Panc1 (cell line): Measurements from ENCODE around the gene SCP2D1. TPM values are rescaled to one million over a fixed set of nuclear protein-coding genes. Genes with fewer than 3 reads are reported as not detected.

Experiments
- ATAC-seq: fragments of 200-7000 bp; cut with Tn5 transposase; 2 replicates; pipeline ENCODE4 v1.9.1; 2020; ENCODE audit warnings: mild to moderate bottlenecking, moderate library complexity
- BruUV-seq: library from RNA; stranded (reverse); fragments of 400-500 nt; replicated peaks from 2 replicates; lab custom pipeline; 2021; lab: Mats Ljungman, UMichigan
- CTCF ChIA-PET: fragments of 300-600 bp; sonication (Branson Sonifier 250); formaldehyde crosslinking; loops from one replicate; lab custom pipeline; 2022; ENCODE audit warnings: antibody characterized with exemption; lab: Charles Lee
- POLR2A ChIA-PET: fragments of 300-600 bp; sonication (Branson Sonifier 250); formaldehyde crosslinking; loops from one replicate; lab custom pipeline; 2022; ENCODE audit warnings: antibody characterized with exemption; lab: Charles Lee
- DNase-seq: peaks from one replicate; pipeline ENCODE4 v3.0.0-alpha.2; 2010; ENCODE audit warnings: low read depth, low spot score
- H3K27ac ChIP-seq: 2 replicates; pipeline ENCODE4 v1.5.1; 2011; ENCODE audit warnings: mild to moderate bottlenecking, low read length, inconsistent platforms
- H3K27me3 ChIP-seq: fragments of 200-500 bp; sonication (Bioruptor generic); 2 replicates; pipeline ENCODE4 v1.6.0; 2014; ENCODE audit warnings: low read length, inconsistent platforms; ENCODE audit not compliant: control insufficient read depth, insufficient read depth
- H3K36me3 ChIP-seq: fragments of 200-500 bp; sonication (Bioruptor generic); 2 replicates; pipeline ENCODE4 v1.5.1; 2014; ENCODE audit warnings: inconsistent platforms, mild to moderate bottlenecking, low read length, moderate library complexity; ENCODE audit not compliant: control insufficient read depth, insufficient read depth
- H3K4me1 ChIP-seq: 2 replicates; pipeline ENCODE4 v1.5.1; 2011; ENCODE audit warnings: inconsistent platforms, mild to moderate bottlenecking, low read length, moderate library complexity; ENCODE audit not compliant: control insufficient read depth, insufficient read depth
- H3K4me3 ChIP-seq, 2 experiments: 2 replicates each; pipeline ENCODE4 v1.5.1; 2011 to 2012; ENCODE audit warnings: low read depth in 2 of 2, low read length in 2 of 2, mild to moderate bottlenecking in 2 of 2, inconsistent platforms in 1 of 2, moderate library complexity in 1 of 2
- H3K9me3 ChIP-seq: fragments of 200-500 bp; sonication (Bioruptor generic); 2 replicates; pipeline ENCODE4 v1.5.1; 2014; ENCODE audit warnings: low read depth, mild to moderate bottlenecking, inconsistent platforms, low read length, moderate library complexity; ENCODE audit not compliant: control insufficient read depth, insufficient read depth
- POLR2AphosphoS5 ChIP-seq: IDR thresholded peaks from 2 replicates; pipeline ENCODE4 v1.6.1; 2012; ENCODE audit warnings: mild to moderate bottlenecking, low read depth, low read length, moderate library complexity
- SIN3A ChIP-seq: IDR thresholded peaks from 2 replicates; pipeline ENCODE4 v1.6.1; 2012; ENCODE audit warnings: low read depth, mild to moderate bottlenecking, low read length, moderate library complexity, borderline replicate concordance; ENCODE audit not compliant: insufficient read depth
- TCF7L2 ChIP-seq: IDR thresholded peaks from 2 replicates; pipeline ENCODE4 v1.6.1; 2011; ENCODE audit warnings: mild to moderate bottlenecking, low read depth, low read length, inconsistent platforms
- in situ Hi-C: cut with HindIII; loops from 2 replicates; pipeline ENCODE4 v1.10.0; 2016; ENCODE audit warnings: low sequenced_read_pairs, low pct_unique_long_range_greater_than_20kb
- intact Hi-C: fragments of 100-400 bp; cut with micrococcal nuclease; formaldehyde crosslinking; loops from one replicate; pipeline ENCODE4 v1.10.0; 2022; ENCODE audit not compliant: unreplicated experiment
- total RNA-seq: library from RNA; stranded (reverse); gene quantifications from one replicate; pipeline ENCODE4 v1.2.1, GENCODE V29; 2021; ENCODE audit not compliant: unreplicated experiment
- TF ChIP-seq, protein P1 (sequence below): fragments of 450-650 bp; IDR thresholded peaks from 2 replicates; pipeline ENCODE4 v1.5.1; 2017; ENCODE audit warnings: mild to moderate bottlenecking
- TF ChIP-seq, protein P2 (sequence below), 2 experiments: IDR thresholded peaks; 2 replicates each; pipeline ENCODE4 v1.6.1; 2011 to 2012; ENCODE audit warnings: low read depth in 2 of 2, control low read depth in 1 of 2, low read length in 1 of 2, mild to moderate bottlenecking in 1 of 2, moderate library complexity in 1 of 2; ENCODE audit not compliant: insufficient read depth in 1 of 2

The SCP2D1 gene
- total RNA-seq, 1 experiment from 2014 or later: not detected

DNA sequence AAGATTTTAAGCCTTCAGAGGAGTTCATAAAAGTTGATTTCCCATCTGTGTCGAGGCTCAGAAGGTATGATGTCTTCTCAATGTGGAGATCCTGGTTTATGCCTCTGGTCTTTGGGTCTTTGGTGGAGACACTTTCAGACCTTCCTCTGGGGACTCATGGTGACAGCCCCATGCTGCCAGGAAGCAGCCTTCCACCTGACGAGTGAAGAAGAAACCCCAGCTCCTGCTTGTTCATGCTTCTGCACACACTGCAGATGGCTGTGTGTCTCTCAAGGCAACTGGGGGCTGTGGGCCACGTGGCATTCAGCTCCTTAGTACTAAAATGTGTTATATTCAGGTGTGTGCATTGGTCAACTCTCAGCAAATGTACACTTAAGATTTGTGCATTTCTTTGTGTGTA, 4.9 kb upstream of the SCP2D1 start:
- Histone ChIP-seq H3K4me3 (no peak overlapping the region), H3K36me3 (no peaks in the 10 kb centered on the region), H3K27me3 (no peaks in the 10 kb centered on the region), H3K4me1 (no peaks in the 10 kb centered on the region), H3K27ac (no peak overlapping the region), H3K9me3 (no peaks in the 10 kb centered on the region)
- intact Hi-C loops (no loop called here), in situ Hi-C loops (no loop called here)
- ATAC-seq (no peak), DNase-seq (no peak)
- POLR2A ChIA-PET: no interaction called here
- no peak for TF ChIP-seq SIN3A
- TF ChIP-seq, protein P1, sequence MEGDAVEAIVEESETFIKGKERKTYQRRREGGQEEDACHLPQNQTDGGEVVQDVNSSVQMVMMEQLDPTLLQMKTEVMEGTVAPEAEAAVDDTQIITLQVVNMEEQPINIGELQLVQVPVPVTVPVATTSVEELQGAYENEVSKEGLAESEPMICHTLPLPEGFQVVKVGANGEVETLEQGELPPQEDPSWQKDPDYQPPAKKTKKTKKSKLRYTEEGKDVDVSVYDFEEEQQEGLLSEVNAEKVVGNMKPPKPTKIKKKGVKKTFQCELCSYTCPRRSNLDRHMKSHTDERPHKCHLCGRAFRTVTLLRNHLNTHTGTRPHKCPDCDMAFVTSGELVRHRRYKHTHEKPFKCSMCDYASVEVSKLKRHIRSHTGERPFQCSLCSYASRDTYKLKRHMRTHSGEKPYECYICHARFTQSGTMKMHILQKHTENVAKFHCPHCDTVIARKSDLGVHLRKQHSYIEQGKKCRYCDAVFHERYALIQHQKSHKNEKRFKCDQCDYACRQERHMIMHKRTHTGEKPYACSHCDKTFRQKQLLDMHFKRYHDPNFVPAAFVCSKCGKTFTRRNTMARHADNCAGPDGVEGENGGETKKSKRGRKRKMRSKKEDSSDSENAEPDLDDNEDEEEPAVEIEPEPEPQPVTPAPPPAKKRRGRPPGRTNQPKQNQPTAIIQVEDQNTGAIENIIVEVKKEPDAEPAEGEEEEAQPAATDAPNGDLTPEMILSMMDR: no peak
- TF ChIP-seq, protein P2, sequence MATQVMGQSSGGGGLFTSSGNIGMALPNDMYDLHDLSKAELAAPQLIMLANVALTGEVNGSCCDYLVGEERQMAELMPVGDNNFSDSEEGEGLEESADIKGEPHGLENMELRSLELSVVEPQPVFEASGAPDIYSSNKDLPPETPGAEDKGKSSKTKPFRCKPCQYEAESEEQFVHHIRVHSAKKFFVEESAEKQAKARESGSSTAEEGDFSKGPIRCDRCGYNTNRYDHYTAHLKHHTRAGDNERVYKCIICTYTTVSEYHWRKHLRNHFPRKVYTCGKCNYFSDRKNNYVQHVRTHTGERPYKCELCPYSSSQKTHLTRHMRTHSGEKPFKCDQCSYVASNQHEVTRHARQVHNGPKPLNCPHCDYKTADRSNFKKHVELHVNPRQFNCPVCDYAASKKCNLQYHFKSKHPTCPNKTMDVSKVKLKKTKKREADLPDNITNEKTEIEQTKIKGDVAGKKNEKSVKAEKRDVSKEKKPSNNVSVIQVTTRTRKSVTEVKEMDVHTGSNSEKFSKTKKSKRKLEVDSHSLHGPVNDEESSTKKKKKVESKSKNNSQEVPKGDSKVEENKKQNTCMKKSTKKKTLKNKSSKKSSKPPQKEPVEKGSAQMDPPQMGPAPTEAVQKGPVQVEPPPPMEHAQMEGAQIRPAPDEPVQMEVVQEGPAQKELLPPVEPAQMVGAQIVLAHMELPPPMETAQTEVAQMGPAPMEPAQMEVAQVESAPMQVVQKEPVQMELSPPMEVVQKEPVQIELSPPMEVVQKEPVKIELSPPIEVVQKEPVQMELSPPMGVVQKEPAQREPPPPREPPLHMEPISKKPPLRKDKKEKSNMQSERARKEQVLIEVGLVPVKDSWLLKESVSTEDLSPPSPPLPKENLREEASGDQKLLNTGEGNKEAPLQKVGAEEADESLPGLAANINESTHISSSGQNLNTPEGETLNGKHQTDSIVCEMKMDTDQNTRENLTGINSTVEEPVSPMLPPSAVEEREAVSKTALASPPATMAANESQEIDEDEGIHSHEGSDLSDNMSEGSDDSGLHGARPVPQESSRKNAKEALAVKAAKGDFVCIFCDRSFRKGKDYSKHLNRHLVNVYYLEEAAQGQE (IDR thresholded peaks at IDR 0.05; ENCODE audit: insufficient read depth in 1 of 2, low read depth in 2 of 2, low read length in 1 of 2): no peak
- TF ChIP-seq TCF7L2: no peak
- TF ChIP-seq POLR2AphosphoS5: no peak
- CTCF ChIA-PET: no interaction called here
- BruUV-seq: no TSS peak

DNA sequence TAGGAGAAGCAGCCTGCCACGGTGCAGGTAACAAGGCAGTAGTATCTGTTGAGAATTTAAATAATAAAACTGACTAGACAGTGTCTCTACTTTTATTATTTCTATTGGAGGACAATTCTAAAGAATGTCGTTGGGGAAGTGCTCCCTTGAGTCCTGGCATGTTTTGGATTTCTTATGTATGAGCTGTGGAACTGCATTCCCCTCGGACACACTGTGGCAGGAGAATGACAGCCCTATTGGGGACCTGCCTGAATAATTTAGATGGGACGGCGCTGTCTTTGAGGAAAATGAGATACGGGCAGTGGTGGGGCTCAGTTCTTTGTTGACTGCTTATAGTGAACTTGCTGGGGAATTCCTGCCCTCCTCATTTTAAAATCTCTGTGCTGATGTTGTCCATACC, 2.4 kb upstream of the SCP2D1 start:
- no peak for TF ChIP-seq TCF7L2
- no peak for TF ChIP-seq POLR2AphosphoS5
- TF ChIP-seq, protein P2 (IDR thresholded peaks at IDR 0.05; ENCODE audit: insufficient read depth in 1 of 2, low read depth in 2 of 2, low read length in 1 of 2): no peak
- TF ChIP-seq SIN3A: no peak
- TF ChIP-seq, protein P1: no peak
- ChIA-PET POLR2A (no interaction called here), CTCF (no interaction called here)
- H3K27me3 ChIP-seq: no peaks in the 10 kb centered on the region
- H3K4me1 ChIP-seq: no peaks in the 10 kb centered on the region
- in situ Hi-C loops (no loop called here), intact Hi-C loops (no loop called here)
- H3K27ac ChIP-seq: no peak overlapping the region
- no peak for DNase-seq
- no peak for ATAC-seq
- H3K4me3 ChIP-seq: no peak overlapping the region
- no peaks in the 10 kb centered on the region for H3K36me3 ChIP-seq
- no TSS peak for BruUV-seq
- H3K9me3 ChIP-seq: no peaks in the 10 kb centered on the region
